Epithelial cell of esophagus (primary cell): ENCODE measurements around the gene ANKRD44.

Source experiments
- DNase-seq: peaks from one replicate; pipeline ENCODE4 v3.0.0; 2010; ENCODE audit warnings: low read depth
- H3K4me3 ChIP-seq: 2 replicates; pipeline ENCODE4 v1.5.1; 2011; ENCODE audit warnings: mild to moderate bottlenecking, low read length, control low read depth
- CTCF ChIP-seq: IDR thresholded peaks from 2 replicates; pipeline ENCODE4 v1.5.1; 2011; ENCODE audit warnings: low read depth, mild to moderate bottlenecking, low read length, control low read depth, inconsistent platforms; ENCODE audit not compliant: insufficient read depth; ENCODE audit errors: missing control alignments

Gene ANKRD44

GRCh38 chr2:196959734-196960338 lies 350.7 kb downstream of the ANKRD44 start:
- DNase-seq, result peak; percentile 21
- TF ChIP-seq CTCF, result no peak
- H3K4me3 ChIP-seq, result no peak overlapping the region

GRCh38 chr2:196959281-196959680 lies 351.3 kb downstream of the ANKRD44 start:
- no peak for DNase-seq
- no peak for TF ChIP-seq CTCF
- no peak overlapping the region for H3K4me3 ChIP-seq

- H3K4me3 ChIP-seq, result no peak overlapping the region
- TF ChIP-seq CTCF, result no peak
- DNase-seq, result no peak
Measured at GRCh38 chr2:196957881-196958525, 352.6 kb downstream of the ANKRD44 start.

GRCh38 chr2:196957442-196957841 lies 353.1 kb downstream of the ANKRD44 start:
- no peak for TF ChIP-seq CTCF
- DNase-seq, result no peak
- H3K4me3 ChIP-seq, result no peak overlapping the region

GRCh38 chr2:196956069-196956468 lies 354.5 kb downstream of the ANKRD44 start:
- H3K4me3 ChIP-seq, result no peak overlapping the region
- no peak for DNase-seq
- no peak for TF ChIP-seq CTCF

GRCh38 chr2:196955036-196955435 lies 355.5 kb downstream of the ANKRD44 start:
- H3K4me3 ChIP-seq, result no peak overlapping the region
- DNase-seq, result peak; percentile 43
- no peak for TF ChIP-seq CTCF

GRCh38 chr2:196954001-196954400 lies 356.6 kb downstream of the ANKRD44 start:
- no peak for TF ChIP-seq CTCF
- no peak overlapping the region for H3K4me3 ChIP-seq
- no peak for DNase-seq
